Sigmoid colon (tissue), 7 donors: ENCODE data around the gene CKAP5. TPM values are rescaled to one million over a fixed set of nuclear protein-coding genes. Genes with fewer than 3 reads are reported as not detected.

Experiments
- DNase-seq: peaks from one replicate; pipeline ENCODE4 v3.0.0-alpha.2; 2019
- H3K27ac ChIP-seq, 4 donors: fragments of 200-600 bp; sonication (generic); one replicate each; pipeline ENCODE4 v1.5.1; 2016 to 2019; ENCODE audit warnings: mild to moderate bottlenecking in 1 of 4
- H3K27me3 ChIP-seq, 3 donors: fragments of 200-600 bp; sonication (generic); one replicate each; pipeline ENCODE4 v1.5.1; 2019; ENCODE audit warnings: mild to moderate bottlenecking in 1 of 3
- H3K36me3 ChIP-seq, 4 donors: fragments of 200-600 bp; sonication (generic); one replicate each; pipeline ENCODE4 v1.5.1; 2016 to 2019
- H3K4me1 ChIP-seq, 4 donors: fragments of 200-600 bp; sonication (generic); one replicate each; pipeline ENCODE4 v1.5.1; 2017 to 2019
- H3K4me3 ChIP-seq, 4 donors: fragments of 200-600 bp; sonication (generic); one replicate each; pipeline ENCODE4 v1.5.1; 2017 to 2019; ENCODE audit warnings: mild to moderate bottlenecking in 2 of 4, moderate library complexity in 1 of 4
- H3K9me3 ChIP-seq, 4 donors: fragments of 200-600 bp in 3 of 4; sonication (generic) in 3 of 4; one replicate each; pipeline versions ENCODE4 v1.5.1 to v1.6.1; 2013 to 2019
- CTCF ChIP-seq, 4 experiments: fragments of 450-650 bp in 3 of 4; fragments of 200-600 bp in 1 of 4; IDR thresholded peaks; one replicate each; pipeline ENCODE4 v1.5.1; 2016 to 2019; ENCODE audit warnings: antibody characterized with exemption in 4 of 4, mild to moderate bottlenecking in 3 of 4, moderate library complexity in 2 of 4
- EP300 ChIP-seq, 4 donors: sonication (generic); formaldehyde crosslinking; IDR thresholded peaks; one replicate each; pipeline ENCODE4 v1.6.1; 2017; ENCODE audit warnings: antibody characterized with exemption in 4 of 4
- POLR2A ChIP-seq, 2 donors: fragments of 450-650 bp; IDR thresholded peaks; one replicate each; pipeline ENCODE4 v1.6.1; 2016; ENCODE audit warnings: antibody characterized with exemption in 2 of 2, mild to moderate bottlenecking in 2 of 2, moderate library complexity in 2 of 2
- POLR2AphosphoS5 ChIP-seq, 4 donors: sonication (generic); formaldehyde crosslinking; IDR thresholded peaks; one replicate each; pipeline ENCODE4 v1.6.1; 2017; ENCODE audit warnings: antibody characterized with exemption in 4 of 4
- whole genome bisulfite sequencing, 2 donors: extraction: QIAGEN DNeasy Blood & Tissue Kit; methylation state at CpG; one replicate each; pipeline ENCODE4 v1.1.7; 2013; 5-methylcytosine and 5-hydroxymethylcytosine counted together
- intact Hi-C: fragments of 100-400 bp; cut with DNase I; formaldehyde crosslinking; loops from one replicate; pipeline ENCODE4 v1.15.1; 2023
- polyA plus RNA-seq, 3 donors: library from polyadenylated mRNA; stranded (reverse); fragments of 200-250 nt; gene quantifications; one replicate each; pipeline ENCODE4 v1.2.3, GENCODE V29; 2013
- total RNA-seq, 4 donors: library from RNA; depleted of rRNA; stranded (reverse); fragments of >200 nt; gene quantifications; one replicate each; pipeline ENCODE4 v1.1.0, GENCODE V29; 2016
- donor health status: healthy with polysubstance abuse.
- donor health status: Bipolar disorder and iron deficiency.
- donor health status: healthy.

CKAP5 gene
- total and polyA plus RNA-seq, 7 donors = 6.6 to 38.8 (median 27.3) TPM

- H3K36me3 ChIP-seq = peaks cover 28 to 64% (median 36%) of the 10 kb centered on the region in 4 donors
- no peak for DNase-seq
- peaks cover 2 to 20% (median 16%) of the 10 kb centered on the region in 4 donors for H3K4me1 ChIP-seq
- intact Hi-C loops = no loop called here
- H3K27ac ChIP-seq = no peak overlapping the region
- H3K9me3 ChIP-seq = no peaks in the 10 kb centered on the region
- TF ChIP-seq EP300 (IDR thresholded peaks at IDR 0.05) (no peak), POLR2AphosphoS5 (IDR thresholded peaks at IDR 0.05) (no peak), CTCF (IDR thresholded peaks at IDR 0.05) (no peak), POLR2A (IDR thresholded peaks at IDR 0.05) (no peak)
- no peak overlapping the region for H3K4me3 ChIP-seq
- H3K27me3 ChIP-seq = no peaks in the 10 kb centered on the region
- 97 to 98% methylated on average over 31 of the region's 31 CpGs for WGBS, 2 donors
Observed at GRCh38 chr11:46705070-46705688, 140.9 kb downstream of the CKAP5 start.

- peaks cover 2 to 58% (median 54%) of the 10 kb centered on the region in 4 donors for H3K4me1 ChIP-seq
Observed at GRCh38 chr11:46701078-46701654, 144.9 kb downstream of the CKAP5 start.

GRCh38 chr11:46700241-46701077 is 145.6 kb downstream of the CKAP5 start, which contains the start of the genes ARHGAP1 and ZNF408:
TSS of gene ARHGAP1 (minus strand) at chr11:46700619. CDS start at chr11:46696107, 4,512 bp downstream.
TSS of gene ZNF408 (plus strand) at chr11:46701031. CDS start at chr11:46701048, 17 bp downstream.
- intact Hi-C loops = no loop called here
- WGBS, 2 donors = 1% methylated on average over 44 of the region's 44 CpGs
- peak within 1 kb of the TSS; percentile 89 to 96 (median 90) for H3K27ac ChIP-seq
- peak; percentile 99 for DNase-seq
- peaks cover 22 to 41% (median 31%) of the 10 kb centered on the region in 4 donors for H3K36me3 ChIP-seq
- peak within 1 kb of the TSS; percentile 88 to 94 (median 92) for H3K4me3 ChIP-seq
- TF ChIP-seq POLR2AphosphoS5 (IDR thresholded peaks at IDR 0.05) (peak; percentile 67 to 92 (median 88)), EP300 (IDR thresholded peaks at IDR 0.05) (no peak), POLR2A (IDR thresholded peaks at IDR 0.05) (peak; percentile 70 to 87)
- H3K9me3 ChIP-seq = no peaks in the 10 kb centered on the region
- peaks cover 2 to 65% (median 60%) of the 10 kb centered on the region in 4 donors for H3K4me1 ChIP-seq
- H3K27me3 ChIP-seq = no peaks in the 10 kb centered on the region

More at GRCh38 chr11:46701078-46701654, 144.9 kb downstream of the CKAP5 start:
- whole genome bisulfite sequencing, 2 donors = 1 to 2% methylated on average over 29 of the region's 29 CpGs
- Histone ChIP-seq H3K27me3 (no peaks in the 10 kb centered on the region), H3K9me3 (no peaks in the 10 kb centered on the region), H3K36me3 (peaks cover 28 to 43% (median 31%) of the 10 kb centered on the region in 4 donors), H3K27ac (peak overlapping the region; percentile 89 to 96 (median 90)), H3K4me3 (peak overlapping the region; percentile 88 to 94 (median 92))
- no peak for DNase-seq
- intact Hi-C loops = no loop called here
- TF ChIP-seq POLR2A (IDR thresholded peaks at IDR 0.05) (no peak), EP300 (IDR thresholded peaks at IDR 0.05) (no peak), CTCF (IDR thresholded peaks at IDR 0.05) (no peak), POLR2AphosphoS5 (IDR thresholded peaks at IDR 0.05) (no peak)

- Histone ChIP-seq H3K36me3 (peaks cover 19 to 40% (median 29%) of the 10 kb centered on the region in 4 donors), H3K4me1 (peaks cover 2 to 84% (median 69%) of the 10 kb centered on the region in 4 donors), H3K9me3 (no peaks in the 10 kb centered on the region), H3K4me3 (peak overlapping the region in 1 of 4 donors; percentile 93), H3K27me3 (no peaks in the 10 kb centered on the region), H3K27ac (peak overlapping the region in 2 of 4 donors; percentile 89 to 91)
- intact Hi-C loops = no loop called here
- WGBS, 2 donors = 87 to 88% methylated on average over 1 of the region's 1 CpG
- TF ChIP-seq EP300 (IDR thresholded peaks at IDR 0.05) (no peak), CTCF (IDR thresholded peaks at IDR 0.05) (no peak), POLR2A (IDR thresholded peaks at IDR 0.05) (no peak), POLR2AphosphoS5 (IDR thresholded peaks at IDR 0.05) (no peak)
- no peak for DNase-seq
Observed at GRCh38 chr11:46698597-46698996, 147.5 kb downstream of the CKAP5 start.
